Measurements from ENCODE around the gene ARFIP1. TPM values are rescaled to one million over a fixed set of nuclear protein-coding genes. Genes with fewer than 3 reads are reported as not detected.

The ARFIP1 gene
- total and polyA plus RNA-seq, 9 of the 15 experiments (the other 6 are each of a cell fraction or from before 2014, with no cell fraction given), result 14.1 to 25.1 (median 20.9) TPM

DNA sequence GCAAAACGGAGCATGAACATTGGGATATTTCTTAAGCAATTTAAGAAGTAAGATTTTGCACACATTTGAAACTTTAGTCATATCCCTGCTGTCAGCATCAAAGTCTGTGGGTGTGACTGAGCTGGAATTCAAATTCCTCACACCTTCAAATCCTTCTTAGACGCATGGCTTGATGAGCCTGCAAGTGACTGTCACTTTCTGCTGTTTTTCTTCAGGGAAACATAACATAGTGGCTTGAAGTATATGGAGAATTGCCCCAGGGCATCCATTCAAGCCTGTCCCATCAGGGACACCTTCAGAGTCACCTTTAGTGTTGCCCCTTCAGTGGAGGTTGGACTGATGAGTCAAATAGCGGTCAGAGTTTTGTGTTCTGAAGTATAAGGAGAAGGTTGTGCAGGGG is 173.8 kb downstream of the ARFIP1 start:
- H3K27ac ChIP-seq (ENCODE audit: extremely low read depth, low read depth, low read length), result no peak overlapping the region
- no peak overlapping the region for H3K4me2 ChIP-seq (ENCODE audit: insufficient read depth, low read length)
- H3K4me3 ChIP-seq, result no peak overlapping the region
- H3K36me3 ChIP-seq (ENCODE audit: control insufficient read depth, insufficient read depth, low read length), result no peaks in the 10 kb centered on the region
- in situ Hi-C loops (cut with MboI) (no loop called here), intact Hi-C loops (cut with micrococcal nuclease) (no loop called here)
- no peaks in the 10 kb centered on the region for H3K9me3 ChIP-seq (replicated peaks; ENCODE audit: control insufficient read depth, insufficient read depth, low read depth, low read length)
- TF ChIP-seq HIVEP1 (CRISPR knock-in tag; IDR thresholded peaks at IDR 0.05) (no peak), CBX5 (IDR thresholded peaks at IDR 0.05; ENCODE audit: borderline replicate concordance, low read depth) (no peak), GATAD2B (IDR thresholded peaks at IDR 0.05; ENCODE audit: borderline replicate concordance) (no peak), FOXK1 (CRISPR knock-in tag; IDR thresholded peaks at IDR 0.05; ENCODE audit: borderline replicate concordance) (no peak)
- TF ChIP-seq, protein P1, sequence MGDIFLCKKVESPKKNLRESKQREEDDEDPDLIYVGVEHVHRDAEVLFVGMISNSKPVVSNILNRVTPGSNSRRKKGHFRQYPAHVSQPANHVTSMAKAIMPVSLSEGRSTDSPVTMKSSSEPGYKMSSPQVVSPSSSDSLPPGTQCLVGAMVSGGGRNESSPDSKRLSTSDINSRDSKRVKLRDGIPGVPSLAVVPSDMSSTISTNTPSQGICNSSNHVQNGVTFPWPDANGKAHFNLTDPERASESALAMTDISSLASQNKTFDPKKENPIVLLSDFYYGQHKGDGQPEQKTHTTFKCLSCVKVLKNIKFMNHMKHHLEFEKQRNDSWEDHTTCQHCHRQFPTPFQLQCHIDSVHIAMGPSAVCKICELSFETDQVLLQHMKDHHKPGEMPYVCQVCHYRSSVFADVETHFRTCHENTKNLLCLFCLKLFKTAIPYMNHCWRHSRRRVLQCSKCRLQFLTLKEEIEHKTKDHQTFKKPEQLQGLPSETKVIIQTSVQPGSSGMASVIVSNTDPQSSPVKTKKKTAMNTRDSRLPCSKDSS (IDR thresholded peaks at IDR 0.05; ENCODE audit: low read depth, partially characterized antibody), result no peak
- no TSS peak for BruUV-seq (replicated peaks)
- H4K20me1 ChIP-seq (replicated peaks; ENCODE audit: control insufficient read depth, insufficient read depth, low read length), result peaks cover 4% of the 10 kb centered on the region; the same call in 1 of the 2 replicates
- peaks cover 7 to 18% of the 10 kb centered on the region in 2 experiments for H3K4me1 ChIP-seq (replicated peaks in 1 of 2; ENCODE audit: control insufficient read depth in 2 of 2, insufficient read depth in 2 of 2, low read length in 2 of 2)
- ATAC-seq, result no peak
- 6% methylated on average over 3 of the region's 3 CpGs for WGBS (ENCODE audit: insufficient coverage, low coverage, missing lambda C conversion rate)
- CTCF ChIA-PET (ENCODE audit: low intra/inter-chr PET ratio), result no interaction called here
- DNase-seq (ENCODE audit: extremely low read depth in 1 of 4, low spot score in 3 of 4), result no peak
- H3K27me3 ChIP-seq (ENCODE audit: control insufficient read depth in 2 of 2, insufficient read depth in 2 of 2, low read length in 2 of 2), result peaks cover 4 to 31% of the 10 kb centered on the region in 2 experiments; a peak in 4 of 5 replicates
- no peak overlapping the region for H3K9ac ChIP-seq (ENCODE audit: insufficient read depth in 1 of 2, low read depth in 2 of 2, low read length in 2 of 2)
- no peak for FAIRE-seq
- H3K79me2 ChIP-seq (ENCODE audit: control insufficient read depth, insufficient read depth, low read length), result no peaks in the 10 kb centered on the region
- H3K9me1 ChIP-seq (ENCODE audit: control insufficient read depth, insufficient read depth, low read length), result no peaks in the 10 kb centered on the region
- no peak overlapping the region for H2AFZ ChIP-seq (ENCODE audit: low read depth, low read length)
- POLR2A ChIA-PET, result no interaction called here
